ENCODE results near the gene HERC4. TPM values are rescaled to one million over a fixed set of nuclear protein-coding genes. Genes with fewer than 3 reads are reported as not detected.
"Not testable (repeated sequence)": the region's sequence is repeated elsewhere in the genome, so short reads cannot be mapped to it uniquely, and the experiment has no call there.

HERC4 gene
- total RNA-seq, 1 donor from 2014 or later = 41.6 TPM

DNA sequence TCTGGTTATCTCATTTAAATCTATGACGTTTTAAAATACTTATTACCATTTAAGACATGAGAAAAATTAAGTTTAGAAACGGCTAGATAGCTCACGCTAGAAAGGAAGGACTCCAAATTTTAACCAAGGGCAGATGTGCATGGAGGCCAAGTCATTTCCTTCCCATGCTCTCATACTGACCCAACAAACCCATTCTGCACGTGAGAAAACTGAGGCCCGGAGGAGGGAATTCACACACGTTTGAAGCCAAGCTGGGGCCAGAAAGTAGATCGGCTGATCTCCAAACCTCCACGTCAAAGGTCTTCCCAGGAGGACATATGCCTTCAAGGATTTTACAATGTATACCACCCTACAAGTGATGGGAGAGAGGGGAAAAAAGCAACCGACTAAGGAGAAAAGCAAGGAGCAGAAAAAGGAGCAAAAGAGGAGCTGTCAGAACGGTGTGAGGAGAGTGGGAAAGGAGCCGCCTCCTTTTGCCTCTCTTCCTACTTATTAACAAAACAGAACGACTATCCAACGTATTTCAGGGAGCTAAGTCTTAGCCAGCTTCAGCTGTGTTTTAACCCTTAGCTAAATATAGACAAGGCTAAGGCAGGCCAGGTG, 191.3 kb downstream of the HERC4 start:
- peak overlapping the region; percentile 97 for H3K27ac Mint-ChIP-seq (ENCODE audit: unreplicated experiment)
- DNase-seq (ENCODE audit: low spot score) = no peak
- peak overlapping the region; percentile 84 for H3K4me3 Mint-ChIP-seq (ENCODE audit: unreplicated experiment)
- H3K27me3 Mint-ChIP-seq (ENCODE audit: low read depth) = no peaks in the 10 kb centered on the region
- H3K9me3 Mint-ChIP-seq (ENCODE audit: low read depth) = no peaks in the 10 kb centered on the region
- TF ChIP-seq, protein P1, sequence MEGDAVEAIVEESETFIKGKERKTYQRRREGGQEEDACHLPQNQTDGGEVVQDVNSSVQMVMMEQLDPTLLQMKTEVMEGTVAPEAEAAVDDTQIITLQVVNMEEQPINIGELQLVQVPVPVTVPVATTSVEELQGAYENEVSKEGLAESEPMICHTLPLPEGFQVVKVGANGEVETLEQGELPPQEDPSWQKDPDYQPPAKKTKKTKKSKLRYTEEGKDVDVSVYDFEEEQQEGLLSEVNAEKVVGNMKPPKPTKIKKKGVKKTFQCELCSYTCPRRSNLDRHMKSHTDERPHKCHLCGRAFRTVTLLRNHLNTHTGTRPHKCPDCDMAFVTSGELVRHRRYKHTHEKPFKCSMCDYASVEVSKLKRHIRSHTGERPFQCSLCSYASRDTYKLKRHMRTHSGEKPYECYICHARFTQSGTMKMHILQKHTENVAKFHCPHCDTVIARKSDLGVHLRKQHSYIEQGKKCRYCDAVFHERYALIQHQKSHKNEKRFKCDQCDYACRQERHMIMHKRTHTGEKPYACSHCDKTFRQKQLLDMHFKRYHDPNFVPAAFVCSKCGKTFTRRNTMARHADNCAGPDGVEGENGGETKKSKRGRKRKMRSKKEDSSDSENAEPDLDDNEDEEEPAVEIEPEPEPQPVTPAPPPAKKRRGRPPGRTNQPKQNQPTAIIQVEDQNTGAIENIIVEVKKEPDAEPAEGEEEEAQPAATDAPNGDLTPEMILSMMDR (IDR thresholded peaks at IDR 0.05) = no peak
- H3K36me3 Mint-ChIP-seq (ENCODE audit: low read depth) = peaks cover 10% of the 10 kb centered on the region
- H3K4me1 Mint-ChIP-seq (ENCODE audit: low read depth) = peaks cover 29% of the 10 kb centered on the region

DNA sequence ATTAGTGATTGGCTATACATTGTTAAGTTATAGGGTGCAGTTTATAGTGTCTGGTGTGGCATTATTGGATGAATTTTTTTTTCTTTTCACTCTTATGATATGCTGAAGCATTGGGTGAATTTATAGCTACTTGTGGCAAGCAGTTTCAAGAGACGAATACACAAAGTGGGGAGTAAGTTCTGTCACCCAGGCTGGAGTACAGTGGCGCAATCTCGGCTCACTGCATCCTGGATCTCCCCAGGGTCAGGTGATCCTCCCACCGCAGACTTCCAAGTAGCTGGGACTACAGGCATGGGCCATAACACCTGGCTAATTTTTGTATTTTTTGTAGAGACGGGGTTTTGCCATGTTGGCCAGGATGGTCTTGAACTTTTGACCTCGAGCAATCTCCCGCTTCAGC, 196.9 kb downstream of the HERC4 start:
- TF ChIP-seq, protein P1 (IDR thresholded peaks at IDR 0.05) = no peak
- H3K4me1 Mint-ChIP-seq (ENCODE audit: low read depth) = no peaks in the 10 kb centered on the region
- H3K27me3 Mint-ChIP-seq (ENCODE audit: low read depth) = no peaks in the 10 kb centered on the region
- H3K27ac Mint-ChIP-seq (ENCODE audit: unreplicated experiment) = no peak overlapping the region
- no peaks in the 10 kb centered on the region for H3K9me3 Mint-ChIP-seq (ENCODE audit: low read depth)
- H3K4me3 Mint-ChIP-seq (ENCODE audit: unreplicated experiment) = no peak overlapping the region
- no peaks in the 10 kb centered on the region for H3K36me3 Mint-ChIP-seq (ENCODE audit: low read depth)
- DNase-seq (ENCODE audit: low spot score) = no peak

DNA sequence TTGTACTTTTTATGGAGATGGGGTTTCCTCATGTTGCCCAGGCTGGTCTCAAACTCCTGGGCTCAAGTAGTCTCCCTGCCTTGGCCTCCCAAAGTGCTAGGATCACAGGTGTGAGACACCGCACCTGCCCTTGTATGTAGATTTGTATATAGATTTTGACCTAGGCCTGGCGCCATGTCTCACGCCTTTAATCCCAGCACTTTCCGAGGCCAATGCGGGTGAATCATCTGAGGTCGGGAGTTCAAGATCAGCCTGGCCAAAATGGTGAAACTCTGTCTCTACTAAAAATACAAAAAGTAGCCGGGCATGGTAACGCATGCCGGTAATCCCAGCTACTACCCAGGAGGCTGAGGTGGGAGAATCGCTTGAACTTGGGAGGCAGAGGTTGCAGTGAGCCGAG, 197.7 kb downstream of the HERC4 start:
- not testable (repeated sequence) for H3K27ac Mint-ChIP-seq (ENCODE audit: unreplicated experiment); H3K4me3 Mint-ChIP-seq (ENCODE audit: unreplicated experiment); H3K4me1 Mint-ChIP-seq (ENCODE audit: low read depth); H3K9me3 Mint-ChIP-seq (ENCODE audit: low read depth); H3K27me3 Mint-ChIP-seq (ENCODE audit: low read depth); H3K36me3 Mint-ChIP-seq (ENCODE audit: low read depth); DNase-seq (ENCODE audit: low spot score)

DNA sequence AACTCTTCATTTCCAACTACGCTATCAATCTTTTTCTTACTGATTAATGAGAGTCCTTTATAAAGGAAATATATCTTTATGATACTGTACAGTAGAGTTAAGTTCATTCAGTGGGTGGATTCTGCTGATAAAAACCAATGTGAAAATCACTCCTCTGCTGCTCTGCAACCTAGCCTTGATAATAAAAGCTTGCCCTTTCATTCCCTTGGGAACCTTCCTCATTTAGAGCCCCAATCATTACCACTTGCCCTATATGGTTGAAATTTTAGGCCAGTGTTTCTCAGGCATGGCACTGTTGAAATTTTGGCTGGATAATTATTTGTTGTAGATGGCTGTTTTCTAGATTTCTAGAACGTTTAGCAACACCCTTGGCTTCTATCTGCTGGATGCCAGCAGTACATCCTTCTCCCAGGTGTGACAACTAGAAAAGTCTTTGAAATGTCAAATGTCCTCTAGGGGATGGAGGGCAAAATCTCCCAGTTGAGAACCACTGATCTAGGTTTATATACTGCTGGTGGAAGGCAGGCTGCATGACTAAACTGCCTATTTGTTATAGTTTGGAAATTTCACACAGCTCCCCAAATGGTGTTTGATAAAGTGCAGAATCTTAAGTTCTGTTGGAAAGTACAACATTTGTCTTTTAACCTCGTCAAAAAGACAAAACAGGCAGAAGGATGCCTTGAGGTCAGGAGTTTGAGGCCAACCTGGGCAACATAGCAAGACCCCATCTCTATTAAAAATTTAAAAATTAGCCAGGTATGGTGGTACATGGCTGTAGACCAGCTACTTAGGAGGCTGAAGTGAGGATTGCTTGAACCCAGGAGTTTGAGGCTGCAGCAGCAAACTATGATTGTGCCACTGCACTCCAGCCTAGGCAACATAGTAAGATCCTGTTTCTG, 199.5 kb downstream of the HERC4 start:
- Mint-ChIP-seq H3K9me3 (ENCODE audit: low read depth) (no peaks in the 10 kb centered on the region), H3K36me3 (ENCODE audit: low read depth) (no peaks in the 10 kb centered on the region), H3K27me3 (ENCODE audit: low read depth) (no peaks in the 10 kb centered on the region), H3K4me1 (ENCODE audit: low read depth) (no peaks in the 10 kb centered on the region), H3K27ac (ENCODE audit: unreplicated experiment) (no peak overlapping the region), H3K4me3 (ENCODE audit: unreplicated experiment) (no peak overlapping the region)
- no peak for DNase-seq (ENCODE audit: low spot score)
- TF ChIP-seq, protein P1 (IDR thresholded peaks at IDR 0.05) = no peak

Other genes starting within 250 kb of the HERC4 start
- gene DNAJC12, start 237.1 kb downstream of the HERC4 start, total RNA-seq = 4.5 to 10.2 TPM (median 5.0 TPM) in 3 replicates
- 13.1 to 21.8 TPM (median 17.1 TPM) in 3 replicates for gene SIRT1, start 190.6 kb downstream of the HERC4 start, total RNA-seq
- gene MYPN, start 34.2 kb upstream of the HERC4 start, total RNA-seq = 0.08 to 1.5 TPM (median 0.10 TPM) in 3 replicates
- gene ATOH7, start 156.8 kb upstream of the HERC4 start, total RNA-seq = not detected in 3 replicates

Data from chondrocyte (in vitro differentiated cells).